Glomerular visceral epithelial cell (primary cell): Measurements from ENCODE around the gene PREX1.
A peak's percentile ranks its signal among the peaks of the same experiment; 100 is the strongest.

Source experiments
- DNase-seq: peaks from one replicate; pipeline ENCODE4 v3.0.0-alpha.2; 2016; ENCODE audit errors: extremely low spot score

PREX1 gene

DNA sequence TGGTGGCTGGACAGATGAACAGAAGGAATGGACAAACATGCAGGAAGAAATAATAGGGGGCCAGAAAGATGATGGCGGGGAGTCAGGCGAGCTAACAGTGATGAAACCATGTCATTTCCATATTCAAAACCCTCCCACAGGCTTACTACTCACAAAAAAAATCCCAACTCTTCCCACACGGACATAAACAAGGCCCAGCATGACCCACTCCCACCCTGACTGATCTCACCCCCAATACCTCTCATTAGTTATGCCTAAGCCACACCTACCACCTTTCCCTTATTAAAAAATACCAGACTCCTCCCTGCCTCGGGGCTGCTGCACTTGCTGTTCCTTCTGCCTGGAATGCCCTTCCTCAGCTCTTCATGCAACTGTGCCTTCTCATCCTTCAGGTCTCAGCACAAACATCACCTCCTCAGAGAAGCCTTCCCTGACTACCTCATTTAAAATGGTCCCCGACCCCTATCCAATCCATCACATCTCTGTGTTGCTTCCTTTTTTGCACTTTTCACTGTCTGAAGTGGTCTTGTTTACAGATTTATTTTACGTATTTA is 145.8 kb downstream of the PREX1 start:
- no peak for DNase-seq

DNA sequence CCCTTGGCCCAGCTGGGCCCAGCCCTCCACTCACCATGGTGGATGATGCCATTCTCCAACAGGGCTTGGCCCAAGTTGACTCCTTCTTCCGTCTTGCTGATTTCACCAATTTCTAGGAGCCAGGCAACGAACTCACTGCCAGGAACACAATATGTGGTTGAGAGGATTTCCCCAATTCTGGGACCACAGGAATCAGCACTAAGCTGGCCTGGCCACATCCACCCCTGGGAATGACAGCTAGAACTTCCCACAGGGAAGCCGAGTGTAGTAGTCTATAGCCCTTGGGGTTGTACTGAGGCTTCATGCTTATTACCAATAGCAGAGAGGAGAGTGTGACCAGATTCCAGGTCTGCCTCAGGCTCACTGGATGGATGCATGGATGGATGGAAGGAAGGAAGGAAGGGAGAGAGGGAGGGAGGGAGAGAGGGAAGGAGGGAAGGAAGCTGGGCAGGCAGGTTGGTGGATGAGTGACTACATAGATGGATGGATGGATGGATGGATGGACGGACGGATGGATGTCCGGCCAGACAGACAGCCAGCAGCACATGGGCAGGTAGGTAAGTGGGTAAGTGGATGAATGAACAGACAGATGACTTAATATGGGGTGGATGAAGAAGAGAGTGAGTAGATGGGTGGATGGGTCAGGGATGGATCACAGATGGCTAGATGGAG is 146.5 kb downstream of the PREX1 start:
- no peak for DNase-seq

DNA sequence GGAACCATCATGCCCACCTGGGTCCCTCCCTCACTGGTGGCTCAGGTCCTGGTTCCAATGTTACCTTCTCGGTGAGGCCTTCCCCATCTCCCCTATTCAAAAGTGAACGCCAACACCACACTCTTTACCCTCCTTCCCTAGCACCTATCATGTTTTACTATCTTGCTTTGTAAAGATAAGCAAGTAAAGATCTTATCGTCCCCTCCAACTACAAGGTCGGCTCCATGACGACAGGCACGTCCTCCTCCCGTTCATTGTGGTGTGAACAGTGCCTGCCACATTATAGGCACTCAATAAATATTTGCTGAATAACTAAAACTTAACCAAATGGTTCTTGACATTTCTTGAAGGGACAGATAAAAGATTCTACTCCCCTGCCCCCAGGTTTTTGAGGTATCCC is 147.1 kb downstream of the PREX1 start:
- DNase-seq = no peak

DNA sequence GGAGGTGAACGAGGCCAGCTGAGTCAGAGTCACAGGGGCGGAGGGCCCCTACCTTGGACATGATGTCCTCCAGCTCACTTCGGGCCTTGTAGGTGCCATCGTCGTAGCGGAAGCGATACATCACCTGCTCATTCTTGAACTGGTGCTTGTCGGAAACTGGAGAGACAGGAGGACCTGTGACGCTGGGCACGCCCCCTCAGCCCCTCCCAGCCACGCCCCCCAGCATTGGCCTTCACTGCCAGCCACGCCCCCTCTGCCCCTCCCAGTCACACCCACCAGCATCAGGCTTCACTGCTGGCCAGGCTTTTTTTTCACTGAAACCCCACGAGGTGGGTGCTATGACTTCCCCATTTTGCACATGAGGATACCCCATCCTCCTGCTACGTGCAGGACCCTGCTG is 148.2 kb downstream of the PREX1 start:
- no peak for DNase-seq

DNA sequence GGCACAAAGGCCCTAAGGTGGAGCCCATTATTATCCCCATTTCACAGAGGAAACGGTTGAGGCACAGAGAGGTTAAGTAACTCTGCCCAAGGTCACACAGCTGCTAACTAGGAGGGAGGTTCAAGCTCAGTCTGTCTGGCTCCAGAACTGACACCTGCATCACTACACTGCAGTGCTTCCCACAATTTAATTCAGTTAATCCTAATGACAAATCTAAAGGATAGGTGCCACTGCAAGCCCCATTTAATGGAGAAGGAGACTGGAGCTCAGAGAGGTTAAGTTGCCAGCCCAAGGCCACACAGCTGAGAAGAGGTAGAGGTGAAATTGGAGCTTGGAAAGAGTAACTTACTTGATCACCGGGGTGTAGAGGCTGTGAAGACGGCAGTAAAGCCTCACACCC is 148.8 kb downstream of the PREX1 start:
- no peak for DNase-seq

DNA sequence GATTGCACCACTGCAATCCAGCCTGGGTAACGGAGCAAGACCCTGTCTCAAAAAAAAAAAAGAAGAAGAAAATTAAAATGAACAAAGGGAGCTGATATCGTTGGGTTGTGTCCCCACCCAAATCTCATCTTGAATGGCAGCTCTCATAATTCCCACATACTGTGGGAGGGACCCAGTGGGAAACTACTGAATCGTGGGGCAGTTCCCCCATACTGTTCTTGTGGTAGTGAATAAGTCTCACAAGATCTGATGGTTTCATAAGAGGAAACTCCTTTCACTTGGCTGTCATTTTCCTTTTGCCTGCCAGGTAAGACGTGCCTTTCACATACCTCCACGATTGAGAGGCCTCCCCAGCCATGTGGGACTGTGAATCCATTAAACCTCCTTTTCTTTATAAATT is 149.4 kb downstream of the PREX1 start:
- no peak for DNase-seq

DNA sequence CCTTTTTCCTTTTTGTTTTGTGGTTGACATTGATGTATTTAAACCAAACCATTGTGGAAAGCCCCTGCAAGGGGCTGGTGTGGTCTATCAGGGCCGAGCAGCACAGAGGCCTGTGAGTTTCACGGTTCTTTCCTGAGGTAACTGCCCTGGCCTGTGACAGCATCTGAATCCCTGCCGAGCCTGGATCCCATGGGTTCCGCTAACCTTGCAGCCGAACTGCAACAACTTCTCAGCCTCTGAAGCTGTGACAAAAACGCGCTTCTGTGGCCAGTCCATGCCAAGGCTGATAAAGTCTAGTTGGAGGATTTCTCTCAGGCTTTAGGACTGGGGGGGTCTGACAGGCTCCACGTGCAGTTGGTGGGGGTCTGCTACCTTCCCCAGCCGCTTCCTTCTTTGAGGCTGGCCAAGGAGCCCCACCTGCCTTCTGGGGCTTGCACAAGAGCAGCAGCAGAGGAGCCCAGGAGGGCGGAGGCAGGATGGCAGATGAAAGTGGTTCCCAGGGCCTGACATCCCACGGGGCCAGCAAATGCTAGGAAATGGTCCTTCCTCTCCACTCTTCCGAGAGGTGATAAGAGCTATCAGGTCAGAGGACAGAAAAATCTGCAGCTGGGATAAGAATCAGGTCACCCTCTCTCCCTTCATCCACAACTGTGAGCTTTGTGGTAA is 150.9 kb downstream of the PREX1 start:
- no peak for DNase-seq

DNA sequence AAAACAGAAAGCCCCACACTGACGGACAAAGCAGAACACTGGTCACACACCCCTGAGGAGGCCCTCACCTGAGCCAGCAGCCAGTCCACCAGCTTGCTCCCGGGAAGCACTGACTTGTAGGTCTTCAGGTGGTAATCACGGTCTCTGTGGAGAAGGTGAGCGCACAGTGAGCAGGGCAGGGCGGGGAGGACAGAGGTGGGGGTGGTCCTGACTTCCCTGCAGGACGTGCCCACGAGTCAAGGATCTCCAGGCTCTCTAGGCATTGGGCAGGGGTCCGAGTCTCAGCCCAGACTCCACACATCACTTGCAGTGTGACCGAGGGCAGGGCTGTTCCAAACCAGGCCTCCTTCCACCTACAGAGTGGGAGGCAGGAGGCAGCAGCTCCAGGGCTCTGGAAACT is 151.7 kb downstream of the PREX1 start:
- no peak for DNase-seq

DNA sequence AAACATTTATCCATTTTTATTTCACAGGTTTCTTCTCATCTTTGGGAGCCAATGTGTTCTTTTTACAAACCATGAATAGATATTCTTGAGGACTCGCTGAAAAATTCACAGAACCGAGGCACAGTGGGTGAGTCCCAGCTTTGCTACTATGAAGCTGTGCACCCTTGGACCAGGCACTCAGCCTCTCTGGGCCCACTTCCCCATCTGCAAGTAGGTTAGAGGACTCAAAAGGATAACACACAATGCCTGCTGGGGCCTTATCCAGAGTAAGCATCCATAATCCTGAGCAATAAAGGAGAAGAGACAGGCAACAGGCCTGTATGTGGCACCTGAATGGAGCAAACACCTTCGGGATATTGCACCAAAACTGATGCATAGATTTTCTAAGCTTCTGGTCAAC is 153.3 kb downstream of the PREX1 start:
- no peak for DNase-seq

DNA sequence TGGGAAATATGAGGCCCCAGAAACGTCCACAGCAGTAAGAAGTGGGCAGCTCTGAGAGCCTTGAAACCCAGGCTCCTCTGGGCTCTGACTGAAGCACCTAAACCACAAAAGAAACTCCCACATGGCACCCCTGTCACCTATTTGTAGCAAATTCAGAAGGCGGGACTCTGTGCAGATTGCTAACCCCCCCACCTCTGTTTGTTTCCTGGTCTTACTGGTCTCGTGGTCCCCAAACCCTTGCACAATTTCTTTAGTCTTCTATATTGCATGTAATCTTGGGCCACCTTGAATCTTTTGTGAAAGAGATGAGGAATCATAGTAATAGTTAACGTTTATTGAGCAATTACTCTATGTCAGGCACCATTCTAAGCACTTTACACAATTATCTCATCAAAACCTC is 154.3 kb downstream of the PREX1 start:
- no peak for DNase-seq

DNA sequence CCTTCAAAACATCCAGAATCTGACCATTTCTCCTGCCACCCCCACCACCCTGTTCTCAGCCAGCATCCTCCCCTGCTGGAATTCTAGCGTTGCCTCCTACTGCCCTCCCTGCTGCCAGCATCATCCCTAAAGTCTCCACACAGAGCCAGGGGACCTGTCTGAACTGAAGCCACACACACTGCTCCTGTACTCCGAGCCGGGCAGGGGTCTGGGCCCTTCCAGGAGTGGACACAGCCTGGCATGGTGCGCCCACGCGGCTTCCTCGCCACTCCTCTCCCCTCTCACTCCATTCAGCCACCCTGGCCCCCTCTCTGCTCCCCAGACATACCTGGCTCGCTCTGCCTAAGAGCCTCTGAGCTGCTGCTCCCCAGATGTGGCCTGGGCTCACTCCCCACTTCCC is 155.5 kb downstream of the PREX1 start:
- no peak for DNase-seq

DNA sequence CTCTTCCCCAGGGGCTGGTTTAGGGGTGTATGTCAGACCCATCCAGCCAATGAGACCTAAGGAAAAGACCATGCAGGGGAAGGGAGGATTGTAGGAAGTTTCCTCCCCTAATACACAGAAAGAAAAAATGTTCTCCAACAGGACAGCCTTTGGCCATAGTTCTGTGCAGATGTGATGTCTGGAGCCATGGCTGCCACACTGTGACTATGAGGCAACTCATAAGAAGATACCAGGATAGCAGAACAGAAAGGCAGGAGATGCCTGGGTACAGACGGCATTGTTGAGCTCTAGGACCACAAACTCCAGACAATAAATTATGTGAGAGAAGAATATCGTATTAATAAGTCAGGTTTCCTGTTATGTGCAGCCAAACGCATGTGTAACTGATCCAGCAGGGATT is 156.7 kb downstream of the PREX1 start:
- no peak for DNase-seq

DNA sequence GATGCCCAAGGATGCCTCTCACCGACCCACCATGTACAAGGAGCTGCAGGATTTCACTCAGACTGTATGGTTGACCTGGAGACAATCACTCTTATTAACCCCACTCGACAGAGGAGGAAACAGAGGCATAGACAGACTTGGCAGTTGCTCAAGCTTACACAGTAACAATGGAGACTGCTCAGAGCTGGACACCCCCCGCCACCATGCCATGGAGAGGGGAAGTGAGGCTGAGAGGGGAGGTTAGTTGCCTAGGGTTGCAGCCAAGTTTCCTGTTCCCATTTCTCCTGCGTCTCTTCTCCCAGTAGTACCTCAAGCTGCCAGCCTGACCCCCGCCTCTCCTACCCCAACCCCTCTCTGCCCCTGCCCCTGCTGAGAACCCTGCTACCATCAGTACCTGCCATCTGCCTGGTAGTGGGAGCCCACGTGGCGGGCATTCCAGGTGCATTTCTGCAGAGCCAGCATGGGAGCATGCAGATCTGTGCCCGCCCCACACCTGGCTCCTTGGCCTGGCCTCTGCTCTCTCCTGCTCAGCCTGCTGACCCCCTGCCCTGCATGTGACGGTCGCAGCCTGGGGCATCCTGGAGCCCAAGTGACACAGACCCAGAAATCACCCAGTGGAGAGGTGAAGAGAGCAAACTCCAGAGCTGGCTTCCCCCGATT is 157.7 kb downstream of the PREX1 start:
- no peak for DNase-seq

DNA sequence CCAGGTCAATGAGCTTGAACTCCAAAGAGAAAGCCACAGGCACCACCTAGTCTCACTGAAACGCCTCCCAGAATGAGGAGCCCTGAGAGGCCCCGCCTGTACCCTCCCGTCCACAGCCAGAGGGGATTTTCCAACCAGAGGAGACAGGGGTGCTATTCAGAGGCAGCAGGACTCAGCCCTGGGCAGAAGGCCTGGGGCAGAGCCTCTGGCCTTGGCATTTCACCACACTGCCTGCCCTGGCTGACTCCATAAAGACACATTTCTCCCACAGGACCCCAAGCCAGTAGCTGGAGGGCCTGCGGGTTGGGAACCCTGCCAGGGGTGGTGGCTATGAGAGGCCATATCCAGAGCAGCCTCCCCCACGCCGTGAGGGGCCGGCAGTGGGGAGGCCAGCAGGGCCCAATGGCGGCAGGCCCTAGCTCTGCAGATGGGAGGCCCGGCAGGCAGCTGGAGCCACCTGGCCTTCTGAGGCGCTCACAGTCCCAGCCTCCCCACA is 159.3 kb downstream of the PREX1 start:
- DNase-seq = peak; percentile 44

DNA sequence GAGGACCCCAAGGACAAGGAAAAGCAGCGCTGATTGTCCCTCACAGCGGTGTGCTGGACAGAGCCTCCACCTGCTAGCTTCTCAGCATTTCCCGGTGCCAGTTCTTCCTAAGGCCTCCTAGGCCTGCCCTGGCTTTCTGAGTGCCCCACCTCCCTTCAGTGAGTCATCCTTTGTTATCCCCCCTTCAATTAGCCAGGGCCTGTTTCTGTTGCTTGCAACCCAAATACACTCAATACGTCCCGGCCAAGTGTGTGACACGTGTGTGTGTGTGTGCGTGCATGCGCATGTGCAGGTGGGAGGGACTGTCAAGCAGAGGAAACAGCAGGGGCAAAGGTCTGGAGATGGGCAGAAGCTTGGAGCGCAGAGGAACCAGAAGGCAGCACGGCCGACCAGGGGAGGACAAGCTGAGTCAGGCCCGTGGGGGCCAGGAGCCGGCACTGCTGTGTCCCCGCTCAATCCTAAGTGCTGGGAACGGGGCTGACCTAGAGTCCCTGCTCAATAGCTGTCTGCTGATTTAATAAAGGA is 159.8 kb downstream of the PREX1 start:
- DNase-seq = peak; percentile 31

DNA sequence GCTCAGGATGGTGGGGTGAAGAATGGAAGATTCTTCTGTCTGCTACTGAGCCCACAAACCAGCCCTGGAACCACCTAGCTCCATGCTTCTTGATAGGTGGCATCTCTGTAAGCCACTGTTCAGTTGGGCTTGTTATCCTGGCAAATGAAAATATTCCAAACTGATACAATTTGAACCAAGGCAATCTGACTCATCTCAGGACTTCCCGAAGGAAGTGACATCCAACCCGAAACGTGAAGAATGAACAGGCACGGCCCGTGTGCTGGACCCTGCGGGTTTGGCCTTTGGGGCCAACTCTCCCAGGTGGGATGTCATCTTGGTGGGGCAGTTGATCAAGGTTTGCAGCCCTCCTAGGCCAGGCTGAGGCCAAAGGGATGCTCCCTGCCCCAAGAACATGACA is 160.3 kb downstream of the PREX1 start:
- DNase-seq = no peak

DNA sequence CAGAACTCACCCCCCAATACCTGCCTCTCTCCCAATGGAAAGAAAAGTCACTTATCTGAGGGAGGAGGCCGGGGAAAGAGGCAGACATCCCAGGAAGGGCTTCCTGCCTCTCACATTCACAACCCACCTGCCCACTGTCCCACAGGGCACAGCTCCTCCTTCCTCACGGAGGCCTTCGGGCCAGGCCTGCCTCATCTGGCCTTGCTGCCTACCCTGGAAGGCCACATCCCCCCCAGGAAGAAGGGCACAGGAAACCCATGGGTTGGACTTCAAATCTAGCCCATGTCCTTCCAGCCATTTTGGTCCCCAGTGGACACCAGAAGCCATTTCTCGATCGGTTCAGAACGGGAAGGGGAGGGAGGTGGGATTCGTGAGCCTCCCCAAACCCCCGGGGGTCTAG is 162.0 kb downstream of the PREX1 start:
- no peak for DNase-seq

DNA sequence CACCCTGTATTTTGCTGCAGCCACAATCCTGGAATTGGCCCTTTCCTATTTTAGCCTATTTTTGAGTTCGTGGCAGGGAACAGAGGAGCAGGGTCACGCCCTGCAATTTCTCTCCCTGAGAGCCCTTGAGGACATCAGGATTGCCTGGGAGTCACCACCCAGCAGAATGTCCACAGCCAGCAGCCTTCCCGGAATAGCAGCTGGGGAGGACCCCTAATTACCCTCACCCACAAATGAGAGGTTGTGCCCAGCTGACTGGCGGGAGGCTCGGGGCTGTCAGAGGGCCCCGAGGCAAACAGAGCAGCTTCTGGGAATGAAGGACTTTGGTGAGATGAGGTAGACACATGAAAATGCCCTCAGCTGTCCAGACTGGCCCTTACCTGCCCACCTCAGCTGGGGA is 165.1 kb downstream of the PREX1 start:
- DNase-seq = no peak

DNA sequence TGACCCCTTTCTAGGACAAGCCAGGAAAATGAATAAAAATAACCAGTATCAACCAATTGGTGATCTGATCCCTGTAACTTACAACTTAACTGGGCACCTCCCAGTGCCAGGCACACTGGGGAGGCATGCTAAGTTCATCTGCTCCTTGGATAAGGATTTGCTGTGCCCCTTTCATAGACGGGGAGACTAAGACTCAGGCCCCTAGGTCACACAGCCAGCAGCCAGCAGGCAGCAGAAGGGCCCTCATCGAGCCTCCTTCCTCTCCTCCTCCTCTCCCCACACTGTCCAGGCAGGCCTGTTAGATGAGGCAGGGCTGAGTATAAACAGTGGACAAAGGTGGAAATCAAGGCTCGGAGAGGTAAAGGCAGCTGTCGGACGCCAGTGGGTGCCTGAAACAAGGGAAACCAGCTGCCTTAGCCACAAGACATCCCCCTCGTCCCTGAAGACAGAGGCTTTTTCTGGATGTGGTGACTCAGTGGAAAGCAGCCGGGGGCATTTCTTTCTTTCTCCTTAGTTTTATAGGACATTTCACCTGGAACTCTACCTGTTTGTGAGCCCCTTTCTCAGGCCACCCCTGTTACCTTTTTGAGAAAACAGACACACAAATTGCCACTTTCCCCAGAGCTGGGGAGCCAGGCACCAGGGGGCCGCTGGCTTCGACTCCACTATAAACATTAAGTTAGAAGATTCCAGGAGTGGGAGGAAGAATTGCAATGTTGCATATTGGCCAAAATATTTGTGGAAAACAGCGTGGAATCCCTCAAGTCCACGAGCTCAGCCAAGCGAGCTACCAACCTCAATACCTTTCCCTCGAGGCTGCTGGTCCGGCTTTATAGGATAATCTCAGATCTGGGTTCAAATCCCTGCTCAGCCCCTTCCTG is 166.0 kb downstream of the PREX1 start:
- no peak for DNase-seq

DNA sequence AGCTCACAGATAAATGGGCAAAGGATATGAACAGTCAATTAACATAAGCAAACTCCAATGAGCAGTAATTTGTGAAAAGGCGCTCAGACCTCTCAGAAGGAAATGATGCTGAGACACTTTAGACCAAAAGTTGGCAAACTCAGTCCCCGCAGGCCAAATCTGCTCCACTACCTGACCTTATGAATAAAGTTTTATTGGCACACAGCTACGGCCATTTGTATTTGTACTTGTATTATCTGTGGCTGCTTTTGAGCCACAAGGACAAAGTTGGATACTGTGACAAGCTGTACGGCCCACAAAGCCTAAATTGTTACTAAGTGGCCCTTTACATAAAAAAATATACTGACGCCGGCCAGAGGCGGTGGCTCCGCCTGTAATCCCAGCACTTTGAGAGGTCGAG is 167.0 kb downstream of the PREX1 start:
- no peak for DNase-seq

DNA sequence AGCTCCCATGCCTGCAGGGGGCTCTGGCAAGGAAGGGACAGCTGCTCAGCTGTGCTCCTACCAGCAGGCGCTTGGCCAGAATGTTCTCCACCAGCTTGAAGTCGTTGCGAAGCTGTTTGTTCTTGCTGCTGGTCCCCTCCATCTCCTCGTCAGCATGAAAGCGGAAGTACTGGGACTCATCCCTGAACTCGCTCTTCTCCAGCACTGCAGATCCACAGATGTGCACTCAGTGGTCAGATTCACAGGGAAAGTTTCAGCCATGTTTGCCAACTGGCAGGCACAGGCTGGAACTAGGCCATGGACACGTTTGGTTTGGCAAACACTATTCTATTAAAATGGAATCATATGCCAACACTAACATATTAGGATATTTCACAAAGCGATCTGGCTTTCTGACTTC is 167.9 kb downstream of the PREX1 start:
- DNase-seq = no peak

DNA sequence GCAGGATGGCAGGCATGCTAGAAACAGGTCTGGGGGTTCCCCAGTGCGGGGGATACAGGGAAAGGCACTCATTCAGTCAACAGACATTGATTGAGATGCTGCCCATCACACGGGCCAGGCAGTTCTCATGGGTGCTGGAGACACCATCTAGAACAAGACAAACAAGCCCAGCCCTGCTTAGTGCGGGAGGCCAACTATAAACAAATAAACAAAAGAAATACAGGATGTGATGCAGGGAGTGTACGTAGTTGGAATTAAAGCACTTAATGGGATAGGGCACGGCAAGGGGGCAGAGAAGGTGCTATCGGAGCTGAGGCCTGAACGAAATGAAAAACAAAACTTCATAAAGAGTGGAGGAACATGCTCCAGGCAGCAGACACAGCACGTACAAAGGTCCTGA is 169.3 kb downstream of the PREX1 start:
- no peak for DNase-seq
